Urinary bladder (tissue), 4 donors: ENCODE results near the gene KCNMA1. TPM values are rescaled to one million over a fixed set of nuclear protein-coding genes. Genes with fewer than 3 reads are reported as not detected.

ENCODE experiments used
- DNase-seq: peaks from one replicate; pipeline ENCODE4 v3.0.0-alpha.2; 2015; ENCODE audit errors: extremely low spot score
- H3K27ac ChIP-seq: one replicate; pipeline ENCODE4 v1.5.1; 2013; ENCODE audit warnings: low read depth, mild to moderate bottlenecking, moderate library complexity
- H3K36me3 ChIP-seq: one replicate; pipeline ENCODE4 v1.6.1; 2013; ENCODE audit warnings: mild to moderate bottlenecking, moderate library complexity; ENCODE audit not compliant: insufficient read depth
- H3K4me1 ChIP-seq: one replicate; pipeline ENCODE4 v1.6.1; 2013; ENCODE audit warnings: mild to moderate bottlenecking, moderate library complexity; ENCODE audit not compliant: insufficient read depth
- H3K4me3 ChIP-seq: one replicate; pipeline ENCODE4 v1.5.1; 2013; ENCODE audit warnings: low read depth, low read length
- WGBS: extraction: QIAGEN DNeasy Blood & Tissue Kit; methylation state at CpG from one replicate; pipeline ENCODE4 v1.1.7; 2013; 5-methylcytosine and 5-hydroxymethylcytosine counted together
- polyA plus RNA-seq: library from polyadenylated mRNA; stranded (reverse); fragments of 200-250 nt; gene quantifications from one replicate; pipeline ENCODE4 v1.2.3, GENCODE V29; 2013
- total RNA-seq: library from RNA; depleted of rRNA; stranded (reverse); fragments of >200 nt; gene quantifications from one replicate; pipeline ENCODE4 v1.2.3, GENCODE V29; 2014
- donor health status: healthy with polysubstance abuse.
- donor health status: healthy.

KCNMA1 gene
- total and polyA plus RNA-seq, 2 donors, result 105 to 107 TPM

DNA sequence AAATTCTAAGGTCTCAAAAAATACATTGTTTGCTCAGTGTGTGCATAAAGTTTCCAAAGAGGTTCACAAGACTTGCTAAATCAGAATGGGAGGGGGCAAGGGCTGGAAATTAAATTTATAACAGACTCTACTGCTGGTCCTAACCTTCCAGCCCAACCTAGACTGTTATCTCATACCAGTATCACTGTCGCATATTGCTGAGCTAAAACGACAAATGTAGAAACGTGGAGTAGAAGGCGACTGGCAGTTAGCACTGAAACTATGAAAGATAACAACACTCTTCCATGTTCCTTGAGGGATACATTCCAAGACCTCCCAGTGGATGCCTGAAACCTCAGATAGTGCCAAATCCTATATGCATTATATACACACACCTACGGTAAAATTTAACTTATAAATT is 514.3 kb downstream of the KCNMA1 start:
- H3K27ac ChIP-seq, result no peak overlapping the region
- WGBS, result 86% methylated on average over 5 of the region's 5 CpGs
- H3K4me3 ChIP-seq, result no peak overlapping the region
- no peaks in the 10 kb centered on the region for H3K4me1 ChIP-seq
- no peaks in the 10 kb centered on the region for H3K36me3 ChIP-seq
- DNase-seq, result no peak

DNA sequence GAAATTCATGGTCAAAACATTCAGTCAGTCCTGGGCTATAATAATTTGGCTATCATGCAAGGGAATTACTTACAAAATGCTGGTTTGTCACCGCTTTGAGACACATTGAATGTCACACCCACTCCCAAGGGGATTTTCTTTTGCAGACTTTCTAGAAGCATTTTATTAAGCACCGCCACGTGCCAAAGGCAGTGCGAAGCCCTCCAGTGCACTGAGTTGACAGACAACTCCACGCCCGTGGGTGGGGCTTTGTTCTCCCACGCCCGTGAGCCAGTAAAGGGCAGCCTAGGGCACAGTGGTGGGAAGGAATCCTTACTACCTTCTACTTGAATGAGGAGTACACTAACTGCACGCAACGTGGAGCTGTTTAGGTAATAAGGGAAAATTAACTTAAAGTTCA is 515.8 kb downstream of the KCNMA1 start:
- H3K4me3 ChIP-seq, result no peak overlapping the region
- DNase-seq, result no peak
- 77% methylated on average over 10 of the region's 10 CpGs for WGBS
- H3K36me3 ChIP-seq, result no peaks in the 10 kb centered on the region
- H3K4me1 ChIP-seq, result no peaks in the 10 kb centered on the region
- H3K27ac ChIP-seq, result no peak overlapping the region

DNA sequence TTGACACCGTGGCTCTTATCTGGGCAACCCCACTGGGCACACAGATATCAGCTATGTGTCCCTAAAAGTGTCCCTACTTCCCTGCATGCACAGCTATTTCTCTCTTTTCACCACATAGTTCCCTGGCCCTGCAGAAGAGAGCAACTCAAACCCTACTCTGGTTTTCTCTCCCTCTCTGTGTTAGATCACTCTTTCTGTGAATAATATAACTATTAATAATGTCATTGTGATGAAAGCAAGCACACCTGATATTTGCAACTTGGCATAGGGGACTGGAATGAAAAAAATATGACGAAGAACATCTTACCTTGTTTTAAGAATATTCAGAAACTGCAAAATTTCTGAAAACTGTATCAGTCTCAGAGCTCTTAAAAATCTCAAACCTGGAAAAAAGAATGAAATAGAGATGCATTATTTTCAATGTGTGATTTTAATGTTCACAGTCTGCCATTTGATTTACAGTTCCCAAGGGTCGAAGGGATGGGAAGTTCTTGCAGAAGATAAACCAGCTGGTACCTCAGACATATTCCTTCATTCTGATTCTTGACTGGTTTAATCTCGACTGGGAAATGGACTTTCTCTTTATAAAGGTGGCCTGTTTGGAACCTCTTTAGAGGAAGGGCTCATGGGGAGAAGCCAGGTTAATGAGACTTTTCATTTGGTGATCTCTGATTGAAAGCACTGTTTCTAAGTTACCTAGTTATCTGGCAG is 516.8 kb downstream of the KCNMA1 start:
- WGBS, result 65% methylated on average over 4 of the region's 4 CpGs
- H3K27ac ChIP-seq, result no peak overlapping the region
- H3K36me3 ChIP-seq, result no peaks in the 10 kb centered on the region
- H3K4me3 ChIP-seq, result no peak overlapping the region
- DNase-seq, result no peak
- no peaks in the 10 kb centered on the region for H3K4me1 ChIP-seq

DNA sequence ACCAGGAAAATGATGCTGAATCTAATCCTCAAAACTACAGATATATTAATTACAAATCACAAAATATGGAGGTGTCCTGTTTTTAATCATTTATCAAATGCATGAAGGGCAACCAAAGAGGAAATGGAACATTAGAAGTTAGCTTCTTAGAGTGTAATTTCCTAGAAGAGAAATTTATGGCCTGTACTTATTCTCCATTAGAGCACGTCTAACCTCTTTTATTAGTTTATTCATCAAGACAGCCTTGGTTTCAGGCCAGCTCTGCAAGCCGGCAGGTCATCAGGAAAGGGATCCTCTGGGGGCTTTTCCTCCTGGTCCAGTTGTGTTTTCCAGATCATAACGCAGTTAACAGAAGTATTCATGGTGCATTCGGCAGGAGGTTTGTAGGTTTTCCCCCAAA is 517.6 kb downstream of the KCNMA1 start:
- Histone ChIP-seq H3K36me3 (no peaks in the 10 kb centered on the region), H3K4me3 (no peak overlapping the region), H3K27ac (no peak overlapping the region), H3K4me1 (no peaks in the 10 kb centered on the region)
- WGBS, result 40% methylated on average over 4 of the region's 4 CpGs
- no peak for DNase-seq

DNA sequence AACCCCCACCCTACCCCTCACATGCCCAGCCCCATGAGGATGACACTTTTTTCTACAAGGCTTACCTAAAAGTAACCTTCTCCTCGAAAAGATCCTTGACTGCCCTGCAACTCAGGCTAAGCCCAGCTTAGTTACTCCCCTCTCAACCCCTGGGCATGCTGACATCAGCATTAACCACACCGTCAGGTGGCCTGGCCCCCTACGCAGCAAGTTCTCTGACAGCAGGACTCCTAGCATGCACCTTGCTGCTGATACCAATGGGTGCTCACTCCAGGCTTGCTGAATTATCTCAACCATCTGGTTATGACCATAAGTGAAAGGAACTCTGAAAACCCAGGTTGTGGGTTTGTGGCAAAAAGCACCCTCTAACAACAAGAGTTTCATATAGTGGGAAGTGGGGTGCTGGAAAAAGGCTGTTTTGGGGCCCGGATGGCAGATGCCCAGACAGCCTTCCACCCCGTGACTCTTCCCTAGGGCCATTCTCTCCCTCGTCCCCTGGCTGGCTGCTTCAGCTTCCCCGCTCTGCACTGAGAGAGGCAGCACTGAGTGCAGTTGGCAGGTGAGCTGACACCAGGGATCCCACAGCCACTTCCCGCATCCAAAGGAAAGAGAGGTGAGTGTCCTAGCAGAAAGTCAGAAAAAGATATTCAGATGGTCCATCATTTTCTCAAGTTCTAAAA is 518.9 kb downstream of the KCNMA1 start:
- whole genome bisulfite sequencing, result 95% methylated on average over 8 of the region's 8 CpGs
- no peak for DNase-seq
- Histone ChIP-seq H3K4me1 (no peaks in the 10 kb centered on the region), H3K36me3 (no peaks in the 10 kb centered on the region), H3K27ac (no peak overlapping the region), H3K4me3 (no peak overlapping the region)

DNA sequence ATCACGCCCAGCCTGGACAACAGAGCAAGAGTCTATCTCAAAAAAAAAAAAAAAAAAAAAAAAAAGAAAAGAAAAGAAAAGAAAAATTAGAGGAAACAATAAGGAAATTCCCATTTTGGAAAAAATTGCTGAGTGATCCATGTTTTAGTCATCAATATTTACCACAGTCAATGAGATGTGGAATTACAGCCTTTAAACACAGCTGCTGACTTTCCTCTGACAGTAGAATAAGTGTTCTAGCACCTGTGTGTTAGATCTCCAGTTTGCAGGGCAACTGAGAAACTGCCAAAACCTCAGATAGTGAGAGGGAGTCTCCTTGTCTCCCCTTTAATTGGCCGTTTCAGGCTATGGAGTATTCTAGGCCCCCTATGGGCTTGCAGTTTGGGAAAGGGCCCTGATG is 520.1 kb downstream of the KCNMA1 start:
- H3K4me3 ChIP-seq, result no peak overlapping the region
- DNase-seq, result no peak
- no peak overlapping the region for H3K27ac ChIP-seq
- WGBS, result 98% methylated on average over 2 of the region's 2 CpGs
- no peaks in the 10 kb centered on the region for H3K36me3 ChIP-seq
- H3K4me1 ChIP-seq, result no peaks in the 10 kb centered on the region

DNA sequence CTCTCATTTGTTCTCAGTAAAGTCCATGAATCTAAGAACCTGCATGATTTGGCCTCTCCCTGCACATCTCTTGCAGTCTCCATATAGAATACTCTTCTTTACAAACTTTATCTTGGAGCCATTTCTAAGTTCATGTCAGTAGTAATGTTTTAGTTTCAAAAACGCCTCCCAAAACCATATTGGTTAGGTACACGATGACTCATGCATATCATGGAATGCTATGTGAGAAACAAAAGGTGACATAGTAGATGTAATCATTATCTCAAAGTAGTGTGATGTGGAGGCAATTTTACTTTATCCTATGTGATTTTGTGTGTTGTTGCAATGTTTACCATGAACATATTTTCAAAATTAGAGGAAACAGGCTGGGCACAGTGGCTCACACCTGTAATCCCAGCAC is 520.7 kb downstream of the KCNMA1 start:
- H3K4me1 ChIP-seq, result no peaks in the 10 kb centered on the region
- WGBS, result 85% methylated on average over 2 of the region's 2 CpGs
- no peaks in the 10 kb centered on the region for H3K36me3 ChIP-seq
- DNase-seq, result no peak
- no peak overlapping the region for H3K4me3 ChIP-seq
- no peak overlapping the region for H3K27ac ChIP-seq

DNA sequence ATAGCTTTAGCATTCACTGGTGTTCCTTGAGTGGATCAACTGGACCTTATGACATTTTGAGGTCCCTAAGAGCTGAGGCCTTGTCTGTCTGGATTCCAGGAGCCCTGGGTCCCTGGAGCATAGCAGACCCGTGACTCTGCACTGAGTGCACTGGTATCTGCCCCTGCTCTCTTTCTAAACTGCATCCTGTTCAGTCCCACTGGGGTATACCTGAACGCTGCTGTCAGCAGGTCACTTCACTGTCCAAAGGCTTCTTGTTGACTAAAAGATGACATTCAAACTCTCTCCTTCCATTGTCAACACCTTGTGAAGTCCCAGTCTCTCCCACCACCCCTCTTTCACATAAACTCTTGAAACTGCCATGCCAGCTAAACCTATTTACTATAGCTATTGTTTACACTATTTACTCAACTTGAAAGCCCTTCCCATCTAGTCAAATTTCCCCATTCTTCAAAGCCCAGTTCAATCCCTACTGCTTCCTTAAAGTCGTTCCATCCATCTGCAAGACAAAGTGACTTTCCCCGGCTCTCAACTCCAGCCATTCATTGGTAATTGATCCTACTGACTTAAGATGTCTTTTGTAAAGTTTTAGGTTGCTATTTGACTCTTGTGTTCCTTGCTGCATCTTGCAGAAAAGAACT is 523.3 kb downstream of the KCNMA1 start:
- 82% methylated on average over 4 of the region's 4 CpGs for WGBS
- DNase-seq, result no peak
- no peak overlapping the region for H3K27ac ChIP-seq
- H3K4me3 ChIP-seq, result no peak overlapping the region
- H3K36me3 ChIP-seq, result no peaks in the 10 kb centered on the region
- H3K4me1 ChIP-seq, result no peaks in the 10 kb centered on the region

DNA sequence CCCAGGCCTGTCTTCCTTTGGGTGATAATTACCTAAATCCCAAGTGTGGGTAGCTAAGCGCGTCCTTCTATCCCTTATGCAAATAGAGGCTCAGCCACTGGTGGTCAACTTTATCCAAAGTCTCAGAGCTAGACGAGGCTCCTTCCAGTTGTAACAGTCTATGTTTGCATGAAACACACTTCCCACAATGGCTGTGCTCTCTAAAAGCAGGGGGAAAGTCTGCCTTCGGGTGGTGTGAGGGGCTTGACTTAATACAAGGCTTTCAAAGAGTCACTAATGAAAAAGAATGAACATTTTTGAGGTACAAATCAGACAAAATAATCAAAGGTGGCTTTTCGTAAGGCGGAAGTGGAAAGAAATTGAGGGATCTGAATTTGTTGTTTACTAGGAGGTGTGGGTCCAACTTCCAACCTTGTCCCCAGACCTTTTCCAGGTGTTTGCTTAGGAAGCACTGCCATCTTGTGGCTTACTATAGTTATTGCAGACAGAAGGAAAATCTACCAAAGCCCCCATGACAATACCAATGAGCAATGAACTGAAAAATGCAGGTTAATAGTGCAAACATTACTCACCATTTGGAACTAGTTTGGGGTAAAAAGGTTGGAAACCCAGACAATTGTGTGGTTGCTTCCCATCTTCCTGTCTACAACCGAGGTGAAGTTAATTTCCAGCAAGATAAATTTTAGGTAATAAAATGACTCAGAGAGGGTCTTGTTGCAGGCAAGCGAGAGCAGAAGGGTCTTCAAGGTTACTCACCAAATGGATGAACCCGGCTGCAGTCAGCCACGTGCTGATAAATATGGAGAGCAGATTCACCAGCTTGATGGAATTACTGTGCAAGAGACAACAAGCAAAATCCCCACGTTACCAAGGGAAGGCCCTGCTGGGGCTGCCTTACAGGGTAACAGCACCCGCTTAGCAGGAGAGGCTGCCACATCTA is 525.7 kb downstream of the KCNMA1 start:
- Histone ChIP-seq H3K4me1 (no peaks in the 10 kb centered on the region), H3K27ac (no peak overlapping the region), H3K4me3 (no peak overlapping the region), H3K36me3 (no peaks in the 10 kb centered on the region)
- no peak for DNase-seq
- 55% methylated on average over 12 of the region's 12 CpGs for WGBS

DNA sequence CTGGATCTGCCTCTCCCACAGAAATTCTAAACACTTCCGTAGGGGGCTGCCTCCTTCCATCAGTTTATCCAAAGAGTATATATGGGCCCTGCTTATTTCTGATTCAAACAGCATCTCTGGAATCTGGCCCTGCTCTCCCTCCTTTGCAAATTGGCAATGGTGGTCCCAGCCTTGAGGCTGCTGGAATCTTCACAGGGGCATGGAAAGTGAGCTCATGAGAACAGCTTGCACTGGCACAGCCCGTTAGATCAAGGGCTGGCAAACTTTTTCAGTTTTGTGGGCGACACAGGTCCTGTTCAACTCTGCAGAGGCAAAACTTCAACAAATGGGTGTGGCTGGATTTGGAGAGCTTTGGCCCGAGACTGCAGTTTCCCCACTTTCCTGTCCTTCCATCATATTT is 526.9 kb downstream of the KCNMA1 start:
- WGBS, result 66% methylated on average over 4 of the region's 4 CpGs
- no peak for DNase-seq
- no peak overlapping the region for H3K4me3 ChIP-seq
- no peaks in the 10 kb centered on the region for H3K36me3 ChIP-seq
- no peaks in the 10 kb centered on the region for H3K4me1 ChIP-seq
- no peak overlapping the region for H3K27ac ChIP-seq

DNA sequence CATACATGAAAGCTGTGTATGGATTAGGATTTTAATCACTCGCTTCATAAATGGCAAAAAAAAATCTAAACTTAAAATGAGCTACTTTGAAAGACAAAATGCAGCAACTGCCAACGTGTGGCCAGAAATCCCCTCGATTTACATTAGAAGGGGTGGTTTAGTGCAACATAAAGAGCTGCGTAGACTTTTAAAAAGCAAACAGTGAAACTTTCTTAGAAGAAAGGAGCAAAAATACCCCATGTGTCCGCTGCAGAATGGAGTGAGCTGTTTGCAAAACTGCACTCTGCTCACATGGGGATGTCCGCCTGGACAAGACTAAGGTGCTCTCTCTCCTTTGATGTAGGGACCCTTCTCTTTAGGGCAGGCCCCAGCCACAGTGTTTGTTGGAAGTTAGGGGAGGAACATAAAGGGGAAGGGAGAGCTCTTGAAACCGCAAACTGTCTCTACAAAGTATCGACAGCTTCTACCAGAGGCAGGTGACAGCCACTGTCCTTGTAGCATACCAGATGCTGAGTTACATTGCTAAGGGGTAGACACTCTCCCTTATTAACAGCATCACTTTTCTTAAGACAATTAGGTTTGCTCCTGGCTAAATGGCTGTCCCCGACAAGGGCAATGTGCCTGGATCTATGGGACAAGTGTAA is 528.1 kb downstream of the KCNMA1 start:
- 93% methylated on average over 9 of the region's 9 CpGs for WGBS
- DNase-seq, result no peak

DNA sequence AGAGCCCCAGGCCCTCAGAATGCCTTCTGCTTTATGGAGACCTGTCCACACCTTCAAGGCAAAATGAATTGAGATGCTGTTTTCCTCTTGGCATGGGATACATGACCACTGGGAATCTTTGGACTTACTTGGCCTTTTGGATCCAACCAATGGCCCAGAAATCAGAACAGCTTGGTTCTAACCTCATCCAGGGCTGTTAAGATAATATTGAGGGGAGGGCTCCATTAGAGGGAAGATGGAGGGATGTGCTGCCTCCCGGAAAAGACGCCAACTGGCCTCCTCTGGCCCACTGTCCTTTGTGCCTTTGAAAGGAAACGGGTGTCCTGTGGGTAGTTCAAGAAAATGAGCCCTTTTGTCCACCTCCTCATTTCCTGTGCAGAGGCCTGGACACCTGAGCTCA is 530.9 kb downstream of the KCNMA1 start:
- H3K27ac ChIP-seq, result no peak overlapping the region
- H3K4me1 ChIP-seq, result no peaks in the 10 kb centered on the region
- no peak for DNase-seq
- no peaks in the 10 kb centered on the region for H3K36me3 ChIP-seq
- H3K4me3 ChIP-seq, result no peak overlapping the region
- 92% methylated on average over 3 of the region's 3 CpGs for WGBS

More for the DNA sequence above, 528.1 kb downstream of the KCNMA1 start:
- Histone ChIP-seq H3K4me3 (no peak overlapping the region), H3K4me1 (no peaks in the 10 kb centered on the region), H3K36me3 (no peaks in the 10 kb centered on the region), H3K27ac (no peak overlapping the region)

DNA sequence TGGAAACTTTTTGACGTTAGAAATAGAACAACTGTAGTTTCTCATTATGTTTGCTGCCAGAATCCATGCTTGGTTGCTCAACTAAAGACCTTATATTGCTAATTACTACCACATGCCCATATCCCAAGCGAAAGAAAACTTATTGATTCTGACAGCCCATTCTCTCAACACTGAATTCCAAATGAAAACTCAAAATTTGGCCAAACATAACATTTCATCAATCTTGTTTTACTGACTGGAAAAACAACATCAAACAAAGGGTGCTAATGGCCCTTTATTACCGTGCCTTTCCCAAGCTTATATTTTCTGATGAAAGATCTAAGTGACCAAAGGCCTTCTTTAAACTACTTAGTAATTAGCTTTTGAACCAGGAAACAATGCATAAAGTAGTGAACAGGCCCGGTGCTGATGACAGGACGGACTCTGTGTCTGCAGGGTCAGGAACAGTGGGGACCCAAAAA is 531.8 kb downstream of the KCNMA1 start:
- WGBS, result 57% methylated on average over 5 of the region's 5 CpGs
- DNase-seq, result no peak
- Histone ChIP-seq H3K27ac (no peak overlapping the region), H3K4me3 (no peak overlapping the region), H3K36me3 (no peaks in the 10 kb centered on the region), H3K4me1 (no peaks in the 10 kb centered on the region)
